ENCODE results near the gene RCBTB1. TPM values are rescaled to one million over a fixed set of nuclear protein-coding genes. Genes with fewer than 3 reads are reported as not detected.

The RCBTB1 gene
- polyA plus RNA-seq, 2 of the 4 experiments (the other 2 are of a cell fraction): 11.9 to 20.7 TPM

DNA sequence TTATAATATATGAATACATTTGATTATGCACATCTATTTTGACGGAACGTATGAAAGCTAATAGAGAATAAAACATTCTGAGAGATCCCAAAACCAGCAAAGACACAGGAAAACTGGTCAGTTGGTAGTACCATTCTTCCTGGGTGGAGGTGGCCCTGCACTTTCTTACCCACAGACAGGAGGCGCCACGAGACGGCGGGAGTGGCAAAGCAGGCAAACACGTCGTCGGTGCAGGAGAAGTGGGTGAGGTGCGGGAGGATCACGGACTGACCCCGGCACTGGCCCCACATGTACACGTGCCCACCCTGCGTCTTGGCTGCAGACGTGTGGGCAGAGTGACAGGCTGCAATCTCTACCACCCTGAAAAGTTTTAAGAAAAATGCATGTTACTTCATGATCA lies 36.1 kb downstream of the RCBTB1 start:
- 87% methylated on average over 12 of the region's 15 CpGs for WGBS (ENCODE audit: missing lambda C conversion rate)
- CTCF ChIA-PET: interaction anchor here (1.2 kb wide), 1 partner anchor 13 kb away, joined by 3 read pairs; no protein-coding TSS in a partner anchor
- H3K4me1 ChIP-seq: no peaks in the 10 kb centered on the region
- H3K27ac ChIP-seq: no peak overlapping the region
- H3K9me3 ChIP-seq: no peaks in the 10 kb centered on the region
- no peak for ATAC-seq
- H3K4me3 ChIP-seq: no peak overlapping the region
- TF ChIP-seq ESRRA (IDR thresholded peaks at IDR 0.05; ENCODE audit: borderline replicate concordance, low read length) (no peak), JUNB (IDR thresholded peaks at IDR 0.05) (no peak), CTCF (IDR thresholded peaks at IDR 0.05) (no peak), EHMT2 (IDR thresholded peaks at IDR 0.05; ENCODE audit: low read depth) (no peak), FOSB (CRISPR knock-in tag; IDR thresholded peaks at IDR 0.05) (no peak), CHD2 (IDR thresholded peaks at IDR 0.05; ENCODE audit: low read length, partially characterized antibody) (no peak), MAX (IDR thresholded peaks at IDR 0.05) (no peak), EHF (CRISPR knock-in tag; IDR thresholded peaks at IDR 0.05) (no peak), HDAC2 (IDR thresholded peaks at IDR 0.05) (no peak)
- H3K4me2 ChIP-seq: no peak overlapping the region
- DNase-seq (ENCODE audit: low read depth in 1 of 2, low spot score in 1 of 2): no peak
- no peak for FAIRE-seq
- POLR2A ChIA-PET: no interaction called here

DNA sequence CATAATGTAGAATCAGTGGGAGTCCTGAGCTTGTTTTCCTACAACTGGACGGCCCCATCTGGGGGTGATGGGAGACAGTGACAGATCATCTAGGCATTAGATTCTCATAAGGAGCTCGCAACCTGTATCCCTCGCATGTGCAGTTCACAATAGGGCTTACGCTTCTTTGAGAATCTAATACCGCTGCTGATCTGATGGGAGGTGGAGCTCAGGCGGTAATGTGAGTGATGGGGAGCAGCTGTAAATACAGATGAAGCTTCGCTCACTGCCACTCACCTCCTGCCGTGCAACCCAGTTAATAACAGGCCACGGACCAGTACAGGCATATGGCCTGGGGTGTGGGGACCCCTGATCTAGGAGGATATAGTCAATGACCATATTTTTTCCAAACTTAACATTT lies 38.8 kb downstream of the RCBTB1 start:
- ATAC-seq (no peak), FAIRE-seq (no peak), DNase-seq (ENCODE audit: low read depth in 1 of 2, low spot score in 1 of 2) (no peak)
- 94% methylated on average over 9 of the region's 9 CpGs for WGBS (ENCODE audit: missing lambda C conversion rate)
- H3K27ac ChIP-seq: no peak overlapping the region
- CTCF ChIA-PET: no interaction called here
- no peak overlapping the region for H3K4me2 ChIP-seq
- POLR2A ChIA-PET: interaction anchor here (0.6 kb wide), 1 partner anchor 16 kb away, joined by 3 read pairs; no protein-coding TSS in a partner anchor
- H3K4me3 ChIP-seq: no peak overlapping the region
- TF ChIP-seq NFE2L2 (conservative IDR thresholded peaks at IDR 0.05; ENCODE audit: low read length) (no peak), HMGXB4 (CRISPR knock-in tag; IDR thresholded peaks at IDR 0.05; ENCODE audit: borderline replicate concordance) (no peak), ZSCAN20 (CRISPR knock-in tag; IDR thresholded peaks at IDR 0.05) (no peak), POLR2AphosphoS2 (conservative IDR thresholded peaks at IDR 0.05; ENCODE audit: low read length) (no peak), ATOH8 (CRISPR knock-in tag; IDR thresholded peaks at IDR 0.05; ENCODE audit: low read depth) (no peak), RAD21 (conservative IDR thresholded peaks at IDR 0.05 in 1 of 2, IDR thresholded peaks at IDR 0.05 in 1 of 2) (no peak), EHMT2 (IDR thresholded peaks at IDR 0.05; ENCODE audit: low read depth) (no peak), HOXB13 (CRISPR knock-in tag; IDR thresholded peaks at IDR 0.05; ENCODE audit: low read depth) (no peak), ZC3H11A (IDR thresholded peaks at IDR 0.05) (no peak), MAX (IDR thresholded peaks at IDR 0.05) (no peak), RFX5 (IDR thresholded peaks at IDR 0.05) (no peak), SMC3 (IDR thresholded peaks at IDR 0.05) (no peak), TP53 (CRISPR knock-in tag; IDR thresholded peaks at IDR 0.05) (no peak), RCOR1 (IDR thresholded peaks at IDR 0.05; ENCODE audit: low read depth, low read length) (no peak), SREBF2 (IDR thresholded peaks at IDR 0.05) (no peak), HOXB5 (CRISPR knock-in tag; IDR thresholded peaks at IDR 0.05) (no peak)
- TF ChIP-seq, protein P1, sequence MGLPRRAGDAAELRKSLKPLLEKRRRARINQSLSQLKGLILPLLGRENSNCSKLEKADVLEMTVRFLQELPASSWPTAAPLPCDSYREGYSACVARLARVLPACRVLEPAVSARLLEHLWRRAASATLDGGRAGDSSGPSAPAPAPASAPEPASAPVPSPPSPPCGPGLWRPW (IDR thresholded peaks at IDR 0.05): no peak
- TF ChIP-seq, protein P2, sequence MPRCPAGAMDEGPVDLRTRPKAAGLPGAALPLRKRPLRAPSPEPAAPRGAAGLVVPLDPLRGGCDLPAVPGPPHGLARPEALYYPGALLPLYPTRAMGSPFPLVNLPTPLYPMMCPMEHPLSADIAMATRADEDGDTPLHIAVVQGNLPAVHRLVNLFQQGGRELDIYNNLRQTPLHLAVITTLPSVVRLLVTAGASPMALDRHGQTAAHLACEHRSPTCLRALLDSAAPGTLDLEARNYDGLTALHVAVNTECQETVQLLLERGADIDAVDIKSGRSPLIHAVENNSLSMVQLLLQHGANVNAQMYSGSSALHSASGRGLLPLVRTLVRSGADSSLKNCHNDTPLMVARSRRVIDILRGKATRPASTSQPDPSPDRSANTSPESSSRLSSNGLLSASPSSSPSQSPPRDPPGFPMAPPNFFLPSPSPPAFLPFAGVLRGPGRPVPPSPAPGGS (IDR thresholded peaks at IDR 0.05): no peak
- H3K4me1 ChIP-seq: no peaks in the 10 kb centered on the region
- H3K9me3 ChIP-seq: no peaks in the 10 kb centered on the region
